ENCODE measurements around the gene HHIP.

The HHIP gene

DNA sequence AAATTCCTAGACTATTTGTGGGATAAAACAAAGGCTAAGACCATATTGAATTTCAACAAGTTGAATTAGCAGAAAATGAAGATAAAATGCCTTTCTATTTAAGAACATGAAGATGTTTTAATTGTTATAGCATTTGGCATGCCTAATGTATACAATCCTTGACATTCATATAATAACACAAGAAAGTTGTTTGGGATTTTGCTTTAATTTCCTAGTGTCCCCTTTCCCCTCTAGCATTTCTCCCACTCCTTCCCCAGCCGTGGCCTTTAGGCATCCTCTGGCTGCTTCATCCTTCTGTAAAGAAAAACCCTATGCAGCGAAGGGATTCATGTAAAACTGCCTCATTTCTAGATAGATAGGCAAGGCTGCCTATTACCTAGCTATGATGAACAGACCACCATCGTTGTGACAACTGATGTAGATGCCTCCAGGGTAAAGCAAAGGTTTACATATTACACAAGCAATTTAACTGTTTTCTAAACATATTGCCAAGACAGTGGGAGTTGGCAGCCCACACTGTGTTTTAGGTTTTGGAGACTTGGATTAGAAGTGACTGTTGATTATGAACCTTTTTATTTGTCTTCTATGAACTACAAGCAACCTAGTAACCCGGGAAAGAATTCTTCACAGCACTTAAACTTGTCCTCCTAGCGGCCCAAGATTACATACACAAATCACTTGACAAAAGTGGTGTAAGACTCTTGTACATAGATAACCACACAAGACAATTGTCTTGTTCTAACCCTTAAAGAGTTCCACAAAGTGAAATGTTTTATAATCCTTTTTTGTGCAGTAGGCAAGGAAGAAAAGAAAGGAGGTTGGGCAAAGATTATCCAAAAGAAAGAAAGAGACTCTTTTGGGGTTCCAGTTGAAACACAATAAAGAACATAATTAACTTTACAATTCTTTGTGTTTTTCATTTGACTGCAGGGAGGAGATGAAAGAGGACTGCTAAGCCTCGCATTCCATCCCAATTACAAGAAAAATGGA is 59.9 kb downstream of the HHIP start:
- DNase-seq (ENCODE audit: low spot score) = no peak

DNA sequence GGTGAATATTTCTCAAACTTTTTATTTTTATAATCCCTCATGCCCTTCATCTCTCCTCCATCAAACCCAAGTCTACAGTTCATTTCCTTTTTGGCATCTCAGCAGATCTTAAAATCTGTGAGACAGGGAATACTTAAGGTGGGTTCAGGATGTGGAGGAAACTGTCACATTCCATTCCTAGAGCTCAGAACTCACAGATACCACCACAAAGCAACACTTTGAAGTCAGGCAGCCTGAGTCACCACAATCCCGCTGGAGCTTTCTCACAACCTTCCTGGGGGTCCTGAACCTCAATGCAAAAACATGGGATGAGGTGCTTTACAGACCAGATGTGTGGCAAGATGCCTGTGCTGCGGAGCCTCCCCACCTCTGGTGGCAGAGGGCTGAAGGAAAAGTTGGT is 63.2 kb downstream of the HHIP start:
- no peak for DNase-seq (ENCODE audit: low spot score)

DNA sequence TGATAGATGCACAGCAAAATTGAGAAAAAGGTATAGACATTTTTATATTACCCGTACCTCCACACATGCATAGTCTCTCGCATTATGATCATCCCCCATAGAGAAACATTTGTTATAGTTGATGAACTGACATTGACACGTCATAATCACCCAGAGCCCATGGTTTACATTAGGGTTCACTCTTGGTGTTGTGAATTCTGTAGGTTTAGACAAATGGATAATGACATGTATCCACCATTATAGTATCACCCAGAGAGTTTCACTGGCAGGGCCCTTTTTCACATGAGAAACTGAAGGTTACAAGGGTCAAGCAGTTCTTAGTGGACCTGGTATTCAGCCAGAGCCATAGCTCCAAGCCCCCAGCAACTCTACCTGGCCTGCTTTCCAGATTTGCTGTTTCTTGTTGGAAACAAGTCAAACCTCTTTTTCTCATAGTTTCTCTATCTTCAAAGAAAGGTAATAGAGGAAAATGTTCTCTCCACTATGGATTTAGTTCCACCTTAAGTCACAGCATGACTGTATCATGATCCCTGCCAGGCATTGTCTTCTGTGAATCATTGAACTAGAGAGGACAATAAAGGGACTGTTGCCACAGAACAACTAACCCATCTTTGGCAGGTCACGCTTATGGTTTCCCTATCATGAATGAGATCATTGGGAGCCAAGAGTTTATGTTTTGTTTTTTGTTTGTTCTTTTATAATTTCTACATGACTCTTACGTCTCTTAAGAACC is 64.0 kb downstream of the HHIP start:
- DNase-seq (ENCODE audit: low spot score) = no peak

DNA sequence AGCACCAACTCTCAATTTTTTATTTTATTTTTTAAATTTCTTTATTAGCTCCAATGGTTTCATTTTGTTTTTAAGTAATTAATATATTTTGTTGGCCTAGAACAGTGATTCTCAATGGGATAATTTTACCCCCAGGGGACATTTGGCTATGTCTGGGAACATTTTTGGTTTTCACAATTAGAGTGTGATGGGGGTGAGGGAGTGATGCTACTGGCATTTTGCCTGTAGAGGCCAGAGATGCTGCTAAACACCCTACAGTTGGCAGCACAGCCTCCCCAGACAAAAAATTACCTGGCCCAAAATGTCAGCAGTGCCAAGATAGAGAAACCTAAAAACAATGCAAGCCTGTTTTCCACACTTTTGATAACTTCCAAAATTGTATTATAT is 64.6 kb downstream of the HHIP start:
- DNase-seq (ENCODE audit: low spot score) = no peak

DNA sequence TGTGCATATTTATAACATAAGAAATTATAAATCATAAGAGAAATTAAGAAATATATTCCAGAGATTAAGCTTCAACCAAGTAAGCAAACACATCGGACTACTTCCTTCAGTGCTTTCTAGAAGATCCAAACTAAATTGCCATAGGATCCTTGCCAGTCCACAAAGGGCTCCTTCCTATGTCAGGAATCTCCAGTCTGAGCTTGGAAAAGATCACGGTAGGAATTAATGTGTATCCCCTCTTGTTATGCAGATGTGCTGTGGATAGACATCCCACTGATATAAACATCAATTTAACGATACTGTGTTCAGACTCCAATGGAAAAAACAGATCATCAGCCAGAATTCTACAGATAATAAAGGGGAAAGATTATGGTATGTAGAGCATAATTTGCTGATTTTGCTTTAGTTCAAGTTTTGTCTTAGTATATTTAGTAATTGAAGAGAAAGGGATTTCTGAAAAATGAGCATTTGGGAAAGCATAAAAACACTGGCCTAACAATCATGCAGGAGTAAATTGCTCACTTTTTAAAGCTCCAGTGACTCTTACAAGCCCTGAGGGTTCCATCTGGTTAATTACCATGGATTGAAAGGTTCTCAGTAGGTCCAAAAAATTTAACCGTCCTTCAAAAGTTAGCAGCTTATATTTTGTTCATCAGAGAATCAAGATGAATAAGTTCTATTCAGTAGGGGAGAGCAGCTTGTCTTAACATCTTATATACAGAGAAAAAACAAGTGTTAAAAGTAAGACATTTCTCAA is 65.9 kb downstream of the HHIP start:
- DNase-seq (ENCODE audit: low spot score) = no peak

DNA sequence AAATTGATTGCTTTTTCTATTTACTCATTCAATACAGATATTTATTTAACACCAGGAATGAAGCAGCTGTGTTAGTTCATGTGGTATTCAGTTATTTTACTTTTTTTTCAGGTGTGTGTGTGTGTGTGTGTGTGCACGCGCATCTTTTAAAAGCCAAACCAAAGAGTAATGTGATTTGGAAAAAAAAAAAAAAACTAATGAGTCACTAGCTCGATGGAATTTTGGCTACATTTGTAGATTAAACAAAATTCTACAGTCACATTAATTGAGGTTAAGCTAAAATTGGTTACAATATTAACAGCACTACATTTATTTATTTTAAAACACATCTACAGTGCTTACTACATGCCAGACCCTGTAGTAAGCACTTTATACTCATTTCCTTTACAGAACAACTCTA is 66.8 kb downstream of the HHIP start:
- DNase-seq (ENCODE audit: low spot score) = no peak

DNA sequence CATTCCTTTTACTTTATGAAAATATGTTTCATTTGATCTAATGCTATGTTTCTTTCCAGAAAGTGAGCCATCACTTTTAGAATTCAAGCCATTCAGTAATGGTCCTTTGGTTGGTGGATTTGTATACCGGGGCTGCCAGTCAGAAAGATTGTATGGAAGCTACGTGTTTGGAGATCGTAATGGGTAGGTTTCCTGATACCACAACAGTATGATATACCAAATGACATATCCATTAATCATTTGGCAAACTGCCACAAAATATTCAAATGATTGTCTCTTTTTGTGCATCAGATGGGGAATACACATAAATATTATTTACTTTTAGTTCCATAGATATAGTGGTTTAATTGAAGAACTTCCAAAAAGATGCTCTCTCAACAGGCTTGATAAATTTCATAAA is 68.2 kb downstream of the HHIP start:
- DNase-seq (ENCODE audit: low spot score) = no peak

DNA sequence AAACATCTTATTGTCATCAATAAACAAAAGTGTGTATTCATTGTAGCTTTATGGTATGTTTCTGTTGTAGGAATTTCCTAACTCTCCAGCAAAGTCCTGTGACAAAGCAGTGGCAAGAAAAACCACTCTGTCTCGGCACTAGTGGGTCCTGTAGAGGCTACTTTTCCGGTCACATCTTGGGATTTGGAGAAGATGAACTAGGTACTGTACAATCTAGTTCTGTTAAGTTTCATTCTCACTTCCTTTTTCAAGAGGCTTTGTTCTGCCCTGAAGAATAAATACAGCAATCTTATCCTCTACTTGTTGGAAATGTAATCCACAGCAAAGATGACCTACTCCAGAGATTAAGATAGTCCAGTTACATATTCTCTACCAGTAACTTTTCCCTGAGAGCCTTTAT is 69.3 kb downstream of the HHIP start:
- no peak for DNase-seq (ENCODE audit: low spot score)

DNA sequence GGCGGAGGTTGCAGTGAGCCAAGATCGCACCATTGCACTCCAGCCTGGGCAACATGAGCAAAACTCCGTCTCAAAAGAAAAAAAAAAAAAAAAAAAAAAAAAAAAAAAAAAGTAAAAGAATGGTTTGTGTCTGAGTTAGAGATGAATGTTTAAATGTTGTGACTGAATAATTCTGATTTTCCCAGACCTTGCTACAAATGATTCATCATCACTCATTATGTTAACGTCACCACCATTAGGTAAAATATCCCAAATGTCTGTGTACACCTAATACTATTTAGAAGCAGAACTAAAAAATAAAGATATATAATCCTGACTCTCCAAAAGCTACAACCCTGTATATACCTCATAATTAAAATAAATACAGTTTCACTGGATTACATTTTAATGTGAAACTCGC is 70.8 kb downstream of the HHIP start:
- no peak for DNase-seq (ENCODE audit: low spot score)

DNA sequence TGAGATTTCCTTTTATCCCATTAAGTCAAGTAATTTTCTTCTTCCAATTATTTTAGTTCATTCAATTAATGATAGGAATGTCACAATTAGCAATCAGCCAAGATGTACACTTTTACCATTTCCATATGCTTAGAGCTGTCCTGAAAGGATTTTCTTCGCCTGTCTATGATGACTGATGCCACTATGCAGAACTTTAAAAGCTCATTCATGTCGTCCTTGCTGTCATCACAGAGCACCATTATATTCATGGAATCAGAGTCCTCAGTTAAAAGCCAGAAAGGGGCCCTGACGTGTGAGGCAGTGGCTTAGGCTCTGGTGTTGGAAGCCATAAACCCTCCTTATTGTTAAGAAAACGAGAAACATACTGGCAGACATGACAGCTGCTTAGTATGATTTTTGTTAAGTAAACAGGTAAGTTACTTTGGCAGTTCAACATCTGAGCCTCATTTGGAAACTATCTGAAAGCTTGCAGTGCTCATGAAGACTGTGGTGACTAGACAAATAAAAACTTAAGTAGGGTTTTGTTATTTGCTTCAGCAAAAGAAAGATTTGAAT is 73.1 kb downstream of the HHIP start:
- DNase-seq (ENCODE audit: low spot score) = no peak

DNA sequence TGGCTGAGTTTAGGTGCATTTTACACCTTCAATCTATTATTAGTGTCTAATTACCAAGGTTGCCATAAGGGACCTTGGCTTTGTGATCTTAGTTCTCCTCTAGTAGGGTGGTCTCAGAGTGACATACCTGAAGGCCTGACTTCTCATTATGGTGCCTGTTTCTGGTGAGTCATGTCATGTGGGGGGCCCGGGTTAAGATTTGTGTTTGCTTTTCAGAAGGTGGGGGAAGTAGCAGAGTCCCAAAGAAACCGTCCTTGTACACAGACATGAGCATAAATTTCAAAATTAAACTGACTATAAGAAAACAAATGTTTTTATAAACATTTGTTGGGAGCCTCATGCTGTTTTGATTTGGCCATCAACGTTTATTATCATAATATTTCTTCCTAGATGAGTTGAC is 74.5 kb downstream of the HHIP start:
- no peak for DNase-seq (ENCODE audit: low spot score)

DNA sequence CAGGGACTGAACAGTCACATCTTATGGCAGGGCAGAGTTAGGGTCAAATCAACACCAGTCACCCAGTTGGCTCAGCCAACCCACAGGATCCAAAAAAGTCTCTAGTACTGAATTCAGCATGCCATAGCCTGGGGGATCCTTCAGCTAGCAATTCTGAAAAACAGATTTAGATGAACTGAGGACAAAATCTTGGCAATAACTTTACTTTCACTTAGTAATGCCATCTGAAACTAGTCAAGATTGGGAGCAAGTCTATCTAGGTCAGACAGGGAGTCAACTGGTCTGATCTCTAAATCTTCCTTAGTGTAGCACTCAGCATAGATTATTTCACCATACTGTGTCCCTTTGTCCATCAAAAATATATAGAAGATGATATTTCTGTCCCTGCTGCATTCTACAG is 76.0 kb downstream of the HHIP start:
- no peak for DNase-seq (ENCODE audit: low spot score)

DNA sequence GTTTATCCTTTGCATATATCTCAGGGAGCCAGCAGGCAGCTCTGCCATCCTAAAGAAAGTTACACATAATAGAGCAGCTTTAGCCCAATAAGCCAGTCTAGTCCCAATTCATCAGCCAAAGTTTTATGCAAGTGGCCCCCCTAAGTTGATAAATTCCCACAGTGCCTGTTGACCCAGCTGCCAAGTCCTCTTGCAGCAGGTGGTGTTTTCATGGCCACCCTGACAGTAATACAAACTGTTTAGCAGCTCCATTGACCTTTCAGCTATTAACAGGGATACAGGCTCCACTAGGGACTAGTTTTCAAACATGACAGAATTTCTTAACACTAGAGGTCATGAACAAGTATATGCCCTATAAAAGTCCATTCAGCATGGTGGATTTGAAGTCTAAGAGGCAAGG is 77.5 kb downstream of the HHIP start:
- no peak for DNase-seq (ENCODE audit: low spot score)

DNA sequence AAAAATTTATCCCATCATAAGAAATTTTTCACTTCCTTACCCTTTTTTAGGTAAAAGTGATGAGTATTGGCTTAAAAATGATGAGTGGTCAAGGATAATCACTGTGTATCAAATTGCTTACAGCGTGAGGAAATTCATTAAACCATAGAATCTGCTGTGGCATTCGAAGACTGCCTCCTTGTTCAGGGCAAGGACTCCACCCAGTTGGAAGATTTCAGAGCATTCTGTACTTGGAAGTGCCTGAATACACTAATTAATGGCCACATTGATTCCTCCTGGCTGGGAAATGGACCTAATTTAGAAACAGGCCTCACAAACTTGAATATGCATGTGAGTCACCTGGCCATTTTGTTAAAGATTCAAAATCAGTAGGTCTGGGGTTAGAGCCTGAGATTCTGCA is 83.2 kb downstream of the HHIP start:
- no peak for DNase-seq (ENCODE audit: low spot score)

DNA sequence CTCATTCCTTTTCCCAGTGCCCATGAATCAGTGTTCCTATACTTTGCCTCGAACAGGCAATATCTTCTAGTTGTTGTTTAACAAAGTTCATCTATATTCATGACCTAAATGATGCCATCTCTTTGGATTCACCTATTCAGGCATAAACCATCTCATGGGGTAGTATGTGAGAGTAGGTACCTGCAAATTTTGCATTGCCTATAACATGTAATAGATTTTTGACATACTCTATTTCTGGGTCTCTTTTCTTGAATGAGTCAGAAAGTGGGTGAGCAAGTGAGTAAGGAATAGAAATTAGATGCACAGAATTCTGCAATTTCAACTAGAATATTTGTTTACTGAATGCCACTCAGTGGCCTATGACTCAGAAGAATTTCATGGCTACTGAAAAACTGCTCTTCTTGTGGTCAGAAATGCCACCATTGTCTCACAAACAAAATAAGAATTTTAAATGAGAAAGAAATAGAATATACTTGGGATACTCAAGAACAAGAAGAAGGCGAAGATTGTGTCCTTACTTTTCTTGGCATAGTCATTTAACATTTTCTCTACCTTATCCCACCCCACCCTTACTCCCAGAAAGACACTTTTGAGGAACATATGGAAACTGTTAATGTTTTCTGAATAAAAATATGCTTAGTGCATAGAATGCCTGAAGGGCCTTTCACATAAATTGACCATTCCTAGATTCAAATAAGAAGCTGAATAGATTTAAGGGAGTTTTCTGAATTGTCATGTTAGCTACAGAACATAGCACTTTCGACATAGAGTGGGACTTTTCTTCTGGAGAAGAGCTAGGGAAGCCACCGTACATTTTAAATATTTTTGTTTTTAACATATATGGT is 86.8 kb downstream of the HHIP start:
- DNase-seq (ENCODE audit: low spot score) = no peak

DNA sequence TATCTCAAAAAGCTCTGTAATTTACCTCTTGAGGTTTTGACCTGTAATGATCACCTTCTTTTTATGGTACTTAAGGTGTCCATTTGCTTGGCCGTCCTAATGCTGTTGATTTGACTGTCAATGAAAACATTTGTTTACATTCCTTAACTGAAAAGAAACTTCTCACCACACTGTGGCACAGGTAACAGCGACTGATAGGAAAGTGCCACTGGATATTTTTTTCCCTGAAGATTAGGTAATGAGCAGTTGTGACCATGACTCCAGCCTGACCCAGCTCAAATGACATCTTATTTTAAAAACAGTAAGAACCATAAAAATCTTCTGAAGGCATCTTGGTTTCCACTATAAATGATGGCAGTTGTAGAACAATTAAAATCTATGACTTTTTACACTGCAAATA is 87.6 kb downstream of the HHIP start:
- DNase-seq (ENCODE audit: low spot score) = no peak

DNA sequence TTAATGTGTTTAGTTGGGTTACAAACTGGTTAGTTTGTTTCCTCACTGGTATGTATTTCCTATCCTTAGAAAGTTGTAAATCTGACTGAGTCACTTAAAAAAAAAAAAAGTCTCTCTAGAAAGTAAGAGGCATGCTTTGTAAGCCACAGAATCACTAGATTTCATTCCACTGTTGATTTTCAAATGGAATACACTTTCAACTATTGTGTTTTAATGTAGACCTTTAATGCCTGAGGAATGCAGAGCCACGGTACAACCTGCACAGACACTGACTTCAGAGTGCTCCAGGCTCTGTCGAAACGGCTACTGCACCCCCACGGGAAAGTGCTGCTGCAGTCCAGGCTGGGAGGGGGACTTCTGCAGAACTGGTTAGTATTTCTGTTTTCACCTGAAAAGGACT is 88.6 kb downstream of the HHIP start:
- no peak for DNase-seq (ENCODE audit: low spot score)

DNA sequence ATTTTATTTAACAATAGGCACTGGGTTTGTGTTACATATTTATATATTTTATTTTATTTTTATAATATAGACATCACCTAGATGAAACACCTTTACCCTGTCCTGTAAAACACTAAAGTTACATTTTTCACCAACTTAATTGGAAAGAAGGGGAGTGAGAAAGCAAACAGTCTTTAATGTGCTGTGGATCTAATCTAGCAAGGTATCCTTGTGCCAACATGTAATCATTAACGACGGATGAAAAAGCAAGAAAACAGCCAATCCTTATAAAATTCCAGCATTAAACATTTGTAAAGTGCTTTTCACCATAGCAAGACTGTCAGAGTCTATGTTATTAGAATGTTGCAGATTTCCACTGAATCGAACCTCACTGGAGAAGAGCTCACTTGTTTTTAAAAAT is 92.7 kb downstream of the HHIP start:
- no peak for DNase-seq (ENCODE audit: low spot score)

DNA sequence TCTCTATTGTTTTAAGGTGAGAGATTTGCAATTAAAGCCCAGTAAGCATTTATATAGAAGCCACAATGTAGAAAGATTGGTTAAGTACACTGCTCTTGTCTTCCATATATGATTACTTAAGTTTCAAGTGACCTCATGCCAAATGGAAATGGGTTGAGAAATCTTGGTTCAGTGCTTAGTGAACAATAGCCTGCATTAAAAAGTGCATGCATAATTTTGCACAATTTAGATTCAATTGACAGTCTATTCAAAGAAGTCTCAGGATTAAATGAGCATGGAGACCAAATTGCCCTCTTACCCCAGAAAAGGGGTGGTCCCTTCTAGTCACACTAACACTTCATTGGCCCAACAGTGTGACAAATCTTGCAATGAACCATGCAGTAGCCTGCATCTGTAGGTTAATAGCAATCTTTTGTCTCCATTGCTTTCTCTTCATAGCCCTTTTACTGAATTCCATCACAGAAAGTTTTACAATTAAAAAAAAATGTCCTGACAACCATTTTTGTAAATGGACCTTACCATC is 93.6 kb downstream of the HHIP start:
- DNase-seq (ENCODE audit: low spot score) = no peak

DNA sequence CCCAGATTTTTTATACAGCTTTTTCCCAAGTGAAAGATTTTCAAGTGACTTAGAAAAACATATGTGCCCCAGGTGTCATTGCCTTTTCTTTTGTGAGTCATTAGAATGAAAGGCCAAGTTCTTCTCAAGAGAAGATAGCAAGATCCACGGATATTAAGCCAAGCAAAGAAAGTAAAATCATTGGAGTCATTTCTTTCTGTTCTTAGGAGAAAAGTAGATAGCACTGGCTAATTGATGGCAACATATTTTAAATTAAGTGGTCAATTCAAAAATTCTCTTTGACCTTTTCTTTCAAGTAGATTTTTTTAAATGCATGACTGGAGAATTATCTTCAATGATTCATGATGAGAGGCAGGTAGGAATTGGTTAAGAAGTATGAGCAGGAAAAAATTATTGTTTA is 94.4 kb downstream of the HHIP start:
- no peak for DNase-seq (ENCODE audit: low spot score)
